COLO829 (cell line): Measurements from ENCODE around the gene ZDHHC8.

Experiments used
- DNase-seq: peaks from one replicate; pipeline ENCODE4 v3.0.0; 2012; ENCODE audit warnings: low spot score

ZDHHC8 gene, protein sequence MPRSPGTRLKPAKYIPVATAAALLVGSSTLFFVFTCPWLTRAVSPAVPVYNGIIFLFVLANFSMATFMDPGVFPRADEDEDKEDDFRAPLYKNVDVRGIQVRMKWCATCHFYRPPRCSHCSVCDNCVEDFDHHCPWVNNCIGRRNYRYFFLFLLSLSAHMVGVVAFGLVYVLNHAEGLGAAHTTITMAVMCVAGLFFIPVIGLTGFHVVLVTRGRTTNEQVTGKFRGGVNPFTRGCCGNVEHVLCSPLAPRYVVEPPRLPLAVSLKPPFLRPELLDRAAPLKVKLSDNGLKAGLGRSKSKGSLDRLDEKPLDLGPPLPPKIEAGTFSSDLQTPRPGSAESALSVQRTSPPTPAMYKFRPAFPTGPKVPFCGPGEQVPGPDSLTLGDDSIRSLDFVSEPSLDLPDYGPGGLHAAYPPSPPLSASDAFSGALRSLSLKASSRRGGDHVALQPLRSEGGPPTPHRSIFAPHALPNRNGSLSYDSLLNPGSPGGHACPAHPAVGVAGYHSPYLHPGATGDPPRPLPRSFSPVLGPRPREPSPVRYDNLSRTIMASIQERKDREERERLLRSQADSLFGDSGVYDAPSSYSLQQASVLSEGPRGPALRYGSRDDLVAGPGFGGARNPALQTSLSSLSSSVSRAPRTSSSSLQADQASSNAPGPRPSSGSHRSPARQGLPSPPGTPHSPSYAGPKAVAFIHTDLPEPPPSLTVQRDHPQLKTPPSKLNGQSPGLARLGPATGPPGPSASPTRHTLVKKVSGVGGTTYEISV

DNA sequence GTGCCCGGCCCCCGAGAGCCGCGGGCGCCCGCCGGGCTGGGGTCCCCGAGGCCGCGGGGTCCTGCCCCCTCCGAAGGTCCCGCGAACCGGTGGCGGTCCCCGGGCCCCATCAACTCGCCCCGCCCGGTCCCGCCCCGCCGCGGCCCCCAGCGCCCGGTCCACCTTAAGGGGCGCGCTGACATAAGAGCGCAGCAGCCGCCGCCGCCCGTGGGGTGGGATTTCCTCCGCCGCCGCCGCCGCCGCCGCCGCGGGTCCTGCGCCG lies at the start of gene ZDHHC8:
TSS of gene ZDHHC8 (plus strand) at position 208 of the 262 bp plus-strand sequence. CDS start 144 bp downstream, outside the sequence.
- no peak for DNase-seq

- no peak for DNase-seq
These were observed 48.3 kb upstream of the ZDHHC8 start for GRCh38 chr22:20083157-20083890.

DNA sequence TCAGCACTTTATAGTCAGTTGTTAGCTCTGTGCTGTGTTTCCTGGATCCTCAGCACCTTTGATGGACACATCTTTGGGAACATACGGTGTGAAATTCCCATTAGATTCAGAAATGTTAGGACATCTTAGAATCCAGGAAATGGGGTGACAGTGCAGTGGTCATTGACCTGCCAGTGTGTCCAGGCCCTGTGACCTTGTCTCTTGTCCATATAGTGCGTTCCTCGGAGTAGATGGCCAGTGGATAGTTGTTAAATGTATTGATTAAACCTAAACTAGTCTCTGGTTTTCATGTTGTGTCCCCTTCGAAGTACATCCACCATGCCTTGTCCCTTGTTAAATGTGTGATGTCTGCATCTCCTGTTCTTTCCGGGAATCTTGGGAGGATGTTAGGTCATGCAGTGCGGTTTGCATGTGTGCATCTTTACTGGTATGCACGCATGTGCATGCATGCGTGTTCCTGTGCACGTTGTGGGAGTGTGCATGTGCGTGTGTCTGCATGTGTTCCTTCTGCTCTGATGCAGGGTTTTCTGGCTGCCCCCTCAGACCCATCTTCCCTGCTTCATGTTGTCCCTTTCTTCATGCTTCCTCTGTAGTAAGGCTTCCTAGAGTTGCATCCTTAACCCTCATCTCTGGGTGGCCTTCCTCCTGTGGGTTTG lies 47.6 kb upstream of the ZDHHC8 start:
- DNase-seq, result no peak

DNA sequence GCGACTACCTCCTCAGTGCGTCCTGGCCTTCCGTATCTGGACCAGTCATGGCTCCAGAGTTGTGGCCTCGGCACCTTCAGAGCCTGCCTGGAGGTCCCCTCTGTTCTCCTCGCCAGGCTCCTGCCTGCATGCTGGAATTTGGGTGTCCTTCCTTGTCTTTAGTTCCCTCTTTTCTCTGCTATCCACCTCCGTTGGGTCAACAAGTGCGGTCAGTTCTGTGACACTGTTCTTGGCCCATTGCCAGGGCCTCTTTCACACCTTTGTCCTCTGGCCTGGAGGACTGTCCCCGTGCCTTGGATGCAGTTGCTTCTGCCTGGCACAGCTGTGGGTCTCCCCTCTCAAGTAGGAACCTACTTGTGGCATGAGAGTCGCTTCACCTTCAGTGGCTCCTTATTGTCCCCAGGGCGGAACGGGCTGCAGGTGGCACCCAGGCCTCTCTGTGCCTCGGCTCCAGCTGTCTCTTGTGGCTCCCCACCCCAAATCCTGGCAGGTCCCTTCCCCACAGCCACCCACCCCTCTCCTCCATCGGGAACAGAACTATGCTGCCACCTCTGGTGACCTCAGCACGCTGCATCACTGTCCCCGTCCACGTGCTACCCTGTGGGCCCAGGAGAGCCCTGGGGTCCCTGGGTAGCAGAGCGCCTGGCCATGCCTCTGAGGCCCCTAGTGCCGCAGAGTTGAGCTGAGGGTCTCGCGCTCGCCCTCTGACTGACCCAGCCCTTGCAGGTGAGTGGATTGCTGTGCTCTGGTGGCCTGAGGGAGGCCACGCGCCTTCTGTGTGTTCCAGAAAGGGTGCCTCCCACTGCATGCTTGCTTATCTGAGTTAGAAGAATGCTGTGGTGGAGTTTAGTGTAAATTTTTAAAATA lies 46.8 kb upstream of the ZDHHC8 start:
- DNase-seq, result no peak

- no peak for DNase-seq
These were observed 46.0 kb upstream of the ZDHHC8 start for GRCh38 chr22:20085651-20086050.

- no peak for DNase-seq
These were observed 45.5 kb upstream of the ZDHHC8 start for GRCh38 chr22:20086101-20086599.

- no peak for DNase-seq
These were observed 44.8 kb upstream of the ZDHHC8 start for GRCh38 chr22:20086763-20087162.

DNA sequence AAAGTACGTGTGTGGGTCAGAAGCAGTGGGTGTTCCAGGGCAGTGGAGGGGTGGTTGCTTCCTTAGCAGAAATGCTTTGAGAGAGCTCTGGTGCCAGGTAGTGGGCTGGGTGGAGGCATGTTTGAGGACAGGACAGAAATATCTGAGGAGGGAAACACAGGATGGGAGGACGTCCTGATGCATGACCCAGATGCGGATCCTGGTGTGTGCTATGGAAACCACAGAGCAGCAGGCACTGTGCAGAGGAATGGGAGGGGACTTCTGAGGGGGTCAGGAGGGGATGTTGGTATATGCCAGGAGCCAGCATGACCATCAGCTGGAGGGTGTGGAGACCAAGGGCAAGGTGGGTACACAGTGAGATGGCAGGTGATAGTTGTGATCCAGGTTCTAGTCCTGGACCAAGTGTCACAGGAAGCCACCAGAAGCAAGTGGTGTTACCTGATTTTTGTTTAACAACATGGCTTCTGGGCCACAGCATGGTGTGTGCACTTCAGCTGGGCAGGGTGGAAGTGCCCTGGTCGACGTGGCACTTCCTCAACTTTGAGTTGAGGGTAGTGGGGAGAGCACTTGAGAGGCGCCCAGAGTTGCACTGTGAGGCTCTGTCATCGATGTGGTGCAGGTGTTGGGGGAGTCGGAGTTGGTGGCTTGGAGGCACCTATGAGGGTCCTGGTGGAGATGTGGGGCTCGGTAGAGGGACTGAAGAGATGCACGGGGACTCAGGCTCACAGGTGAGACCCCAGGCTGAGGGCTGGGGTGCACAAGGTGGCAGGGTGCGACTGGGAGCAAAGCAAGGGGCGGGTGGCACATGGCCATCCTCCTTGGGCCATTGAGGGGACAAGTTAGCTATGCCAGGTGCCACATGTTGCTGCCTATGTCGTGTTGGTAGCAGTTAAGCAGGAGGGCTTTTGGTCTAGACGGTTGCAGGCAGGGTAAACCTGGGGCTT lies 44.0 kb upstream of the ZDHHC8 start:
- DNase-seq, result no peak

DNA sequence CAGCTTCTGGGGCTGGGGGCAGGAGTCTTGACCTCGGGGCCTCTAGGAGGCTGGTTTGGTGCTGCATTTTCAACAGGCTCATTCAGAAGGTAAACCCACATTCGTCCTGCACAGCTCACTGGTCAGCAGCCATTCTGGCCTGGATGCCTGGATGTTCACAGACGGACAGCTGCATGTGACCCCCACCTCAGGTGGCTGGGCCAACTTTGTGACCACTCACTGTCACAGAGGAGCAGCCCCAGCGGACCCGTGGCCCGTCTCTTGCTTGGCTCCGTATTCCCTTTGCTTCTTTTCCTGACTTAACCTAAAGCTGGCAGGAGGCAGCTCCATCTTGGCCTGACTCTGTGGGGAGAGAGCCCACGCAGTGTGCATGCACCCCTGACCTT lies 43.3 kb upstream of the ZDHHC8 start:
- no peak for DNase-seq

DNA sequence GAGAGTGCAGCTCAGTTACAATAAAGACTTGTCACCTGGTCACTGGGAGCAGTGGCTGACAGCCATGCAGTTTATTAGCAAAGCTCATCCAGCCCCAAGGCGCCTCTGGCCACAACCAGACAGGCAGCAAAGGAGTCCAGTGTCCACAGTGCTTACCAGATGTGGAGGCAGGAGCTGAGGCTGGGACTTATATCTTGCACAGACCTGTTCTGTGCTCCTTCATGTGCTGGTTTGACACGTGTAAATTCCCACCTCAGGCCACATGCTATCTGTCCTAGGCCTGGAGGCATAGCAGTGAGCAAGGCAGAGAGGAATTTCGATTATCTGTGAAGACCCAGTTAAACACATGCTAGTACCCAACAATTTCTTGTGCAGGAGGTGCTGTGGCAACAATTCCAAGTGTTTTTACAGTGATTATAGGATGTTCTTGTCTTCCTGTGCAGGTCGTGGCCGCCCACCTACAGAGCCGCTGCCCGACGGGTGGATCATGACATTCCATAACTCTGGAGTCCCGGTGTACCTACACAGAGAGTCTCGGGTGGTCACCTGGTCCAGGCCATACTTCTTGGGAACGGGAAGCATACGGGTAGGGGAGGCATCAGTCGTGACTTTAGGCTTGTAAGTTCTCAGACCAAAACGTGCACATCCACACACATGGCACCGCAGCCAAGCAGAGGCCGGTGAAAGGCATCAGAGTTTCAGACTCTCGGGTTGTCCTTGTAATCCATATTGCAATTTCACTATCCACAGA lies 42.2 kb upstream of the ZDHHC8 start:
- DNase-seq, result no peak

- DNase-seq, result no peak
These were observed 41.5 kb upstream of the ZDHHC8 start for GRCh38 chr22:20089977-20090729.

DNA sequence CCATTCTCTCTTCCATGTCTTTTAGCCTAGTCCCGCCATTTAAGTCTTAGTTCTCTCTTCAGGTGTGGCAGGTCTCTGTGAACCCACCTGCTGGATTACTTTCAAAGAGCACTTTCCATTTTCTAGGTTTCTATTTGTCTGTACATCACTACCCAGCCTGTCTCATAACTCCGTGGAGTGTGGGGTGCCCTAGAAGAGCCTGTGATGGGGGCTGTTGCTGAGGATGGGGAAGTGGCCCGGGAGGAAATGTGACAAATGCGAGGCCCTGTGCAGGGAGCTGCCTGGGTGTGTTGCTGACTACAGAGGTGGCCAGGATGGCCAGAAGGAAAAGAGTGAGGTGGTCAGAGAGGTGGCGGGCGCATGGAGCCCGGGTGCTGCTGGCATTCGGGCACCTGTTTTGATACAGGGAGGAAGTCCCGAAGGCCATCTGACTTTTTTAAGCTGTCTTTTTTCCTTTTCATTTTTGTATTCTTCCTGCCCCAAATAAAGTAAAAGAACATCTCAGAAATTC lies 40.8 kb upstream of the ZDHHC8 start:
- DNase-seq, result no peak

- DNase-seq, result no peak
These were observed 39.7 kb upstream of the ZDHHC8 start for GRCh38 chr22:20091690-20092476.

- DNase-seq, result no peak
These were observed 39.1 kb upstream of the ZDHHC8 start for GRCh38 chr22:20092477-20092854.

DNA sequence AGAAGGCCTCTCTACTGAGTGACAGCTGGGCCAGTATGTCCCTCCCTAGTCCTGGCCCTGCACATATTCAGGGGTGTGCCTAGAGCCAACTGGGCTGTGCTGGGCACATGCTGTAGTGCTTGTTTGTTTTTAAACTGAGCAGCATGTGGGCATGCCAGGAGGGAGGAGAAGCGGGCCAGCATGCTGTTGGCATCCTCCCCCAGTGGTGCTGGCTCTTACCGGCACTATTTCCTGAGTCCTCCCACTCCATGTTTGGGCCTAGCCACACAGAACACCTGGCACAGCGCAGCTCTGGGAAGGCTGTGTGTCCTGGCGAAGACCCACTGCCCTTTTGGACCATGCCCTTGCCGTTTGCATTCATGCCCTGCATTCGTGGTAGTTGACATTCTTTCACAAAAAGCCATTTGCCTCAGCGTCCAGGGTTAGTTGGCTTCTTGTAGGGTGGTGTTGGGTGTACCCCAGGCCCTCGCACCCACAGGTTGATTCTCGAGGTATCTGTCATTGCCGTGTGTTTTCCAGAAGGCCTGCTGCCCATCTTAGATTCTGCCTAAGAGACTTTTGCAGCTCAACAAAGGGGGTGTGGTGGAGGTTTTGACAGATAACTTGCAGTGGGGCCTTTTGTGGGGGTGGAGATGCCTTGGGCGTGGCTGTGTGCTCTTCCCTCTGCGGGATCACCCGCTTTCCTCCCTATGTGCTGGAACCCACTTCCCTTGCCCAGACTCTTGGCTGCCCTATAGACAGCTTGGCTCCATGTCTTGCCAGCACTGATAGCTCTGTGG lies 38.0 kb upstream of the ZDHHC8 start:
- DNase-seq, result no peak

DNA sequence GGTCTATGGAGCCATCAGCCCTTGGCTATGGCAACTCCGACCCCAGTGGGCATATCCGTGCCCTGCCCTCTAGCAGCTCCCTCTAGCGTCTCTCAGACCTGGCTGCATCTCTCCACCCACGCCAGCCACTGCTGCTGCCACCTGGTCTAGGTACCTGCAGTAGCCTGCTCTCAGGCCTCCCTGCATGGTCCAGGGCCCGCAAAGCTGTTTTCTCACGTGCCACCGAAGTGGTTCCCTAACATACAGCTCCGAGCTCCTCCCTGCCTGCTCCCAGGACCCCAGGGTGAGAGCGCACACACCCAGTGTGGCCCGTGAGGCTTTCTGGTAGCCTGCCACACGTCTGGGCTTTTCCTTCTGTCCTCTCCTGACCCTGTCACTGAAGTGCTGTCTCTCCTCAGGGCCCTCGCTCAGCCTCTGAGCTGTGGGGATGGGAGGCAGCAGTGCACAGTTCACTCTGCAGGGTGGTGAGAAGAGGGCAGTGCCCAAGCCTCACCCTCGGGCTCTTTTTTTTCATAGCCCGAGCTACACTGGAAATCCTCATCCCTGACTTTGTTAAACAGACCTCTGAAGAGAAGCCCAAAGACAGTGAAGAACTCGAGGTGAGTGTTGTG lies 37.3 kb upstream of the ZDHHC8 start:
- DNase-seq, result no peak
